NB4 (cell line): ENCODE measurements around the gene GPSM1.

ENCODE experiments used
- POLR2A ChIP-seq: IDR thresholded peaks from 2 replicates; pipeline ENCODE4 v1.6.1; 2011; ENCODE audit warnings: mild to moderate bottlenecking; ENCODE audit not compliant: insufficient read length; ENCODE audit errors: extremely low read depth
- TF ChIP-seq, protein P1 (sequence below): IDR thresholded peaks from one replicate; pipeline ENCODE4 v1.5.1; 2012; ENCODE audit warnings: low read depth, low read length
- TF ChIP-seq, protein P2 (sequence below): IDR thresholded peaks from 2 replicates; pipeline ENCODE4 v1.6.1; 2011; ENCODE audit warnings: low read depth, low read length

DNA sequence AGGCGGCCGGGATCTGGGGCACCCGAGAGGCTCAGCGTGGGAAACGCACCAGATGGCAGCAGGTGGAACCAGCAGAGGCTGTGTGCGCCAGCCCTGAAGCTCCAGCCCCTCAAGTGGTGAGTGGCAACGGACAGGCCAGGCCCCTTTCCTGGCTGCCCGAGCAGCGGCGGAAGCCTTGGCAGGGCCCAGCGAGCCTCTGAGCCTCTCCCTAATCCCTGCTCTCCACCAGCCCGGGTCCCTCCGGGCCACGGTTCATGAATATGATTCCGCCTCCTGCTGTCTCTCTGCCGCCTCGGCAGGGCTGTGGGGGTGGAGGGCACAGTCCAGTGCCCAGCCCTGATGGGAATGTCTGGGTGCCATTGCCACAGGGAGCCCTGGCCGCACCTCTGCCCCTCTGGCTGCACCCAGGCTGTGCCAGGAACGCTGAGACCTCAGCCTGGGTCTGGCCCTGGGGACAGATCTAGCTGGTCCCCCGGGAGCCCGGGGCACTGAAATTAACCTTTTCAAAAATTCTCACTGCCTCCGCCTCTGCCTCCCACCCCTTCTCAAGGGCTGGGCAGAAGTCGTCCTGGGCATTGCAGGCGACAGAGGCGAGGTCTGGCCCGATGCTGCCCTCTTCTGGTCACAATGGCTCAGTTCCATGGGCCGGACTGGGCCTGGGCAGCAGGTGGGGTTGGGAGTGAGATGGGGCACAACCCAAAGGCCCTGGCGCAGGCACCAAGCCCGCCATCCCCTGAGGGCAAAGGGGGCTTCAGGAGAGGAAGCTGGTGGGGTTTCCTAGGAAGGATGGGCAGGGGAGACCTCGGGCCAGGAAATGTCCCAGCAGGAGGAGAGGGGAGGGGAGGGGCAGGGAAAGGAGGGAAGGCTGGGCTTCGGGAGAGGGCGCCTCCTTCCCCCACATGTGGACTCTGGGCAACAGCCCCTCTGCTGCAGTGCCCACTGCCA, 43.8 kb upstream of the GPSM1 start:
- TF ChIP-seq, protein P1, sequence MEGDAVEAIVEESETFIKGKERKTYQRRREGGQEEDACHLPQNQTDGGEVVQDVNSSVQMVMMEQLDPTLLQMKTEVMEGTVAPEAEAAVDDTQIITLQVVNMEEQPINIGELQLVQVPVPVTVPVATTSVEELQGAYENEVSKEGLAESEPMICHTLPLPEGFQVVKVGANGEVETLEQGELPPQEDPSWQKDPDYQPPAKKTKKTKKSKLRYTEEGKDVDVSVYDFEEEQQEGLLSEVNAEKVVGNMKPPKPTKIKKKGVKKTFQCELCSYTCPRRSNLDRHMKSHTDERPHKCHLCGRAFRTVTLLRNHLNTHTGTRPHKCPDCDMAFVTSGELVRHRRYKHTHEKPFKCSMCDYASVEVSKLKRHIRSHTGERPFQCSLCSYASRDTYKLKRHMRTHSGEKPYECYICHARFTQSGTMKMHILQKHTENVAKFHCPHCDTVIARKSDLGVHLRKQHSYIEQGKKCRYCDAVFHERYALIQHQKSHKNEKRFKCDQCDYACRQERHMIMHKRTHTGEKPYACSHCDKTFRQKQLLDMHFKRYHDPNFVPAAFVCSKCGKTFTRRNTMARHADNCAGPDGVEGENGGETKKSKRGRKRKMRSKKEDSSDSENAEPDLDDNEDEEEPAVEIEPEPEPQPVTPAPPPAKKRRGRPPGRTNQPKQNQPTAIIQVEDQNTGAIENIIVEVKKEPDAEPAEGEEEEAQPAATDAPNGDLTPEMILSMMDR = peak; percentile 65
- TF ChIP-seq, protein P2, sequence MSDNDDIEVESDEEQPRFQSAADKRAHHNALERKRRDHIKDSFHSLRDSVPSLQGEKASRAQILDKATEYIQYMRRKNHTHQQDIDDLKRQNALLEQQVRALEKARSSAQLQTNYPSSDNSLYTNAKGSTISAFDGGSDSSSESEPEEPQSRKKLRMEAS = no peak
- TF ChIP-seq POLR2A = no peak
